ENCODE results near the gene ZNRF3.

GRCh38 chr22:28955817-28956216 is 72.4 kb downstream of the ZNRF3 start:
- TF ChIP-seq CTCF (IDR thresholded peaks at IDR 0.05) (no peak), EP300 (IDR thresholded peaks at IDR 0.05) (no peak)

Data from upper lobe of left lung (tissue), 4 donors.